BJ (cell line): ENCODE measurements around the gene COPS8. TPM values are rescaled to one million over a fixed set of nuclear protein-coding genes. Genes with fewer than 3 reads are reported as not detected.
A peak's percentile ranks its signal among the peaks of the same experiment; 100 is the strongest.

Experiments used
- CTCF ChIA-PET: fragments of 350-600 bp; formaldehyde crosslinking; extraction: SDS; loops from one replicate; lab custom pipeline; 2021; ENCODE audit warnings: antibody characterized with exemption, inconsistent platforms; lab: Yijun Ruan, JAX
- POLR2A ChIA-PET: fragments of 300-600 bp; sonication (Branson Sonifier 250); formaldehyde crosslinking; extraction: SDS; loops from one replicate; lab custom pipeline; 2021; ENCODE audit warnings: antibody characterized with exemption; lab: Charles Lee
- DNase-seq: peaks from one replicate; pipeline ENCODE4 v3.0.0-alpha.2; 2011; ENCODE audit warnings: low read depth
- H3K27me3 ChIP-seq: 2 replicates; pipeline ENCODE4 v1.6.0; 2011; ENCODE audit warnings: low read length; ENCODE audit not compliant: control insufficient read depth, insufficient read depth
- H3K36me3 ChIP-seq: 2 replicates; pipeline ENCODE4 v1.5.1; 2011; ENCODE audit warnings: low read length; ENCODE audit not compliant: control insufficient read depth, insufficient read depth
- H3K4me3 ChIP-seq: 2 replicates; pipeline ENCODE4 v1.5.1; 2011; ENCODE audit warnings: low read depth, mild to moderate bottlenecking, control low read depth, low read length
- polyA plus RNA-seq: library from polyadenylated mRNA; depleted of rRNA; stranded (reverse); fragments of >200 nt; gene quantifications from 2 replicates; pipeline ENCODE4 v1.2.3, GENCODE V29; 2011
- TF ChIP-seq, protein P1 (sequence below): IDR thresholded peaks from 2 replicates; pipeline ENCODE4 v1.5.1; 2011; ENCODE audit warnings: low read depth, mild to moderate bottlenecking, control low read depth, inconsistent platforms, low read length, moderate library complexity; ENCODE audit not compliant: insufficient read depth

COPS8 gene
- polyA plus RNA-seq, 1 experiment, result 55.8 TPM

- Histone ChIP-seq H3K36me3 (no peaks in the 10 kb centered on the region), H3K4me3 (no peak overlapping the region), H3K27me3 (no peaks in the 10 kb centered on the region)
- POLR2A ChIA-PET, result interaction anchor here (0.7 kb wide), 1 partner anchor 40 kb away, joined by 3 read pairs; no protein-coding TSS in a partner anchor
- DNase-seq, result no peak
- TF ChIP-seq, protein P1, sequence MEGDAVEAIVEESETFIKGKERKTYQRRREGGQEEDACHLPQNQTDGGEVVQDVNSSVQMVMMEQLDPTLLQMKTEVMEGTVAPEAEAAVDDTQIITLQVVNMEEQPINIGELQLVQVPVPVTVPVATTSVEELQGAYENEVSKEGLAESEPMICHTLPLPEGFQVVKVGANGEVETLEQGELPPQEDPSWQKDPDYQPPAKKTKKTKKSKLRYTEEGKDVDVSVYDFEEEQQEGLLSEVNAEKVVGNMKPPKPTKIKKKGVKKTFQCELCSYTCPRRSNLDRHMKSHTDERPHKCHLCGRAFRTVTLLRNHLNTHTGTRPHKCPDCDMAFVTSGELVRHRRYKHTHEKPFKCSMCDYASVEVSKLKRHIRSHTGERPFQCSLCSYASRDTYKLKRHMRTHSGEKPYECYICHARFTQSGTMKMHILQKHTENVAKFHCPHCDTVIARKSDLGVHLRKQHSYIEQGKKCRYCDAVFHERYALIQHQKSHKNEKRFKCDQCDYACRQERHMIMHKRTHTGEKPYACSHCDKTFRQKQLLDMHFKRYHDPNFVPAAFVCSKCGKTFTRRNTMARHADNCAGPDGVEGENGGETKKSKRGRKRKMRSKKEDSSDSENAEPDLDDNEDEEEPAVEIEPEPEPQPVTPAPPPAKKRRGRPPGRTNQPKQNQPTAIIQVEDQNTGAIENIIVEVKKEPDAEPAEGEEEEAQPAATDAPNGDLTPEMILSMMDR, result no peak
- CTCF ChIA-PET, result interaction anchor here (0.6 to 1.8 kb wide), 4 partner anchors 9 to 403 kb away, joined by 3 to 6 read pairs (median 3); no protein-coding TSS in a partner anchor
Measured at GRCh38 chr2:237109421-237109934, 23.8 kb downstream of the COPS8 start.

- no peaks in the 10 kb centered on the region for H3K27me3 ChIP-seq
- POLR2A ChIA-PET, result no interaction called here
- CTCF ChIA-PET, result no interaction called here
- no peak overlapping the region for H3K4me3 ChIP-seq
- H3K36me3 ChIP-seq, result no peaks in the 10 kb centered on the region
- DNase-seq, result no peak
- TF ChIP-seq, protein P1, result no peak
Measured at GRCh38 chr2:237113026-237113795, 27.5 kb downstream of the COPS8 start.

GRCh38 chr2:237115870-237116269, 30.2 kb downstream of the COPS8 start:
- TF ChIP-seq, protein P1, result no peak
- no peak overlapping the region for H3K4me3 ChIP-seq
- no peaks in the 10 kb centered on the region for H3K27me3 ChIP-seq
- POLR2A ChIA-PET, result no interaction called here
- DNase-seq, result no peak
- no peaks in the 10 kb centered on the region for H3K36me3 ChIP-seq
- CTCF ChIA-PET, result interaction anchor here (0.8 kb wide), 1 partner anchor 12 kb away, joined by 3 read pairs; no protein-coding TSS in a partner anchor

GRCh38 chr2:237116431-237116830, 30.7 kb downstream of the COPS8 start:
- CTCF ChIA-PET, result interaction anchor here (0.8 to 2.0 kb wide), 2 partner anchors 12 to 19 kb away, joined by 3 to 4 read pairs; no protein-coding TSS in a partner anchor
- POLR2A ChIA-PET, result no interaction called here
- TF ChIP-seq, protein P1, result no peak

GRCh38 chr2:237118025-237118424, 32.3 kb downstream of the COPS8 start:
- CTCF ChIA-PET, result interaction anchor here (0.7 to 2.0 kb wide), 4 partner anchors 14 to 47 kb away, joined by 3 to 4 read pairs (median 3); no protein-coding TSS in a partner anchor

More at GRCh38 chr2:237116431-237116830, 30.7 kb downstream of the COPS8 start:
- DNase-seq, result no peak
- no peak overlapping the region for H3K4me3 ChIP-seq
- no peaks in the 10 kb centered on the region for H3K36me3 ChIP-seq
- no peaks in the 10 kb centered on the region for H3K27me3 ChIP-seq

More at GRCh38 chr2:237118025-237118424, 32.3 kb downstream of the COPS8 start:
- Histone ChIP-seq H3K4me3 (no peak overlapping the region), H3K27me3 (no peaks in the 10 kb centered on the region), H3K36me3 (no peaks in the 10 kb centered on the region)
- POLR2A ChIA-PET, result no interaction called here
- TF ChIP-seq, protein P1, result no peak
- DNase-seq, result peak; percentile 37
